Adrenal gland (tissue), 12 donors: Measurements from ENCODE around the gene MORN1. TPM values are rescaled to one million over a fixed set of nuclear protein-coding genes. Genes with fewer than 3 reads are reported as not detected.

Source experiments
- DNase-seq, 7 donors: peaks; one replicate each; pipeline ENCODE4 v3.0.0-alpha.2; 2019 to 2020
- H3K27ac ChIP-seq, 5 donors: fragments of 200-600 bp; sonication (generic) in 4 of 5; 1 replicate in 3 of 5; 2 replicates in 2 of 5; pipeline versions ENCODE4 v1.5.1 to v1.8.0; 2016 to 2020; ENCODE audit warnings: mild to moderate bottlenecking in 1 of 5
- H3K27me3 ChIP-seq: fragments of 200-600 bp; 2 replicates; pipeline ENCODE4 v1.8.0; 2021
- H3K36me3 ChIP-seq, 2 donors: fragments of 200-600 bp; replicated peaks in 1 of 2; 1 replicate in 1 of 2; 2 replicates in 1 of 2; pipeline versions ENCODE4 v1.5.1 to v1.8.0; 2018 to 2022
- H3K4me1 ChIP-seq, 2 donors: fragments of 200-600 bp; replicated peaks in 1 of 2; 1 replicate in 1 of 2; 2 replicates in 1 of 2; pipeline versions ENCODE4 v1.5.1 to v1.8.0; 2018 to 2021
- H3K4me3 ChIP-seq, 4 donors: fragments of 200-600 bp; sonication (generic) in 3 of 4; one replicate each; pipeline ENCODE4 v1.5.1; 2016 to 2018
- H3K9me3 ChIP-seq, 3 donors: fragments of 200-600 bp; sonication (generic) in 1 of 3; replicated peaks in 1 of 3; 1 replicate in 2 of 3; 2 replicates in 1 of 3; pipeline versions ENCODE4 v1.5.1 to v1.8.0; 2016 to 2021
- POLR2A ChIP-seq, 2 donors: fragments of 450-650 bp; IDR thresholded peaks; one replicate each; pipeline ENCODE4 v1.6.1; 2017; ENCODE audit warnings: antibody characterized with exemption in 2 of 2, mild to moderate bottlenecking in 2 of 2, moderate library complexity in 1 of 2
- WGBS, 4 donors: extraction: QIAGEN DNeasy Blood & Tissue Kit in 2 of 4; methylation state at CpG; one replicate each; pipeline versions ENCODE4 v1.1.5 to v1.1.7; 2013 to 2017; 5-methylcytosine and 5-hydroxymethylcytosine counted together
- intact Hi-C, 2 donors: fragments of 100-400 bp; cut with DNase I; formaldehyde crosslinking; loops; one replicate each; pipeline versions ENCODE4 v1.14.1 to v1.15.0; 2022 to 2023
- polyA plus RNA-seq, 3 donors: library from polyadenylated mRNA; stranded (reverse); fragments of 200-250 nt in 2 of 3; fragments of 350-450 nt in 1 of 3; fragmentation: Illumina TruSeq in 1 of 3; extraction: RNeasy Lipid Tissue Mini Kit (QIAGEN cat#74804) in 1 of 3; gene quantifications; one replicate each; pipeline ENCODE4 v1.2.3, GENCODE V29; 2013 to 2014
- total RNA-seq, 9 donors: library from RNA; depleted of rRNA in 4 of 9; stranded (reverse); fragments of >200 nt in 4 of 9; fragments of 120-200 nt in 1 of 9; fragmentation: NEBNext Ultra II Directional in 1 of 9; extraction: Animal tissue kit (Norgen Biotek cat#: 25700) in 1 of 9; gene quantifications; one replicate each; pipeline versions ENCODE4 v1.1.0 to v1.2.4, GENCODE V29; 2013 to 2023
- TF ChIP-seq, protein P1 (sequence below), 6 experiments: fragments of 450-650 bp in 4 of 6; fragments of 200-600 bp in 2 of 6; sonication (generic) in 1 of 6; IDR thresholded peaks; 1 replicate in 5 of 6; 2 replicates in 1 of 6; pipeline versions ENCODE4 v1.5.1 to v1.8.0; 2016 to 2021; ENCODE audit warnings: antibody characterized with exemption in 6 of 6, mild to moderate bottlenecking in 2 of 6, moderate library complexity in 1 of 6
- donor health status: healthy with polysubstance abuse.
- donor health status: Bipolar disorder and iron deficiency.
- donor health status: DM: yes; HTN: yes; CAD: no.
- donor health status: DM: no; HTN: no; CAD: no.
- donor health status: DM: no; HTN: no; CAD: no.
- donor health status: DM: yes; HTN: yes; CAD: no.

The MORN1 gene
- total and polyA plus RNA-seq, 12 donors, result 1.8 to 14.1 (median 8.7) TPM

GRCh38 chr1:2326524-2326923 is 64.8 kb downstream of the MORN1 start:
- no peak overlapping the region for H3K4me3 ChIP-seq
- peaks cover 10% of the 10 kb centered on the region for H3K27me3 ChIP-seq
- intact Hi-C loops, result no loop called here
- no peak overlapping the region for H3K27ac ChIP-seq
- peaks cover 0 to 12% of the 10 kb centered on the region in 2 donors for H3K4me1 ChIP-seq
- DNase-seq, result peak in 1 of 7 donors; percentile 69
- H3K9me3 ChIP-seq, result no peaks in the 10 kb centered on the region
- TF ChIP-seq, protein P1, sequence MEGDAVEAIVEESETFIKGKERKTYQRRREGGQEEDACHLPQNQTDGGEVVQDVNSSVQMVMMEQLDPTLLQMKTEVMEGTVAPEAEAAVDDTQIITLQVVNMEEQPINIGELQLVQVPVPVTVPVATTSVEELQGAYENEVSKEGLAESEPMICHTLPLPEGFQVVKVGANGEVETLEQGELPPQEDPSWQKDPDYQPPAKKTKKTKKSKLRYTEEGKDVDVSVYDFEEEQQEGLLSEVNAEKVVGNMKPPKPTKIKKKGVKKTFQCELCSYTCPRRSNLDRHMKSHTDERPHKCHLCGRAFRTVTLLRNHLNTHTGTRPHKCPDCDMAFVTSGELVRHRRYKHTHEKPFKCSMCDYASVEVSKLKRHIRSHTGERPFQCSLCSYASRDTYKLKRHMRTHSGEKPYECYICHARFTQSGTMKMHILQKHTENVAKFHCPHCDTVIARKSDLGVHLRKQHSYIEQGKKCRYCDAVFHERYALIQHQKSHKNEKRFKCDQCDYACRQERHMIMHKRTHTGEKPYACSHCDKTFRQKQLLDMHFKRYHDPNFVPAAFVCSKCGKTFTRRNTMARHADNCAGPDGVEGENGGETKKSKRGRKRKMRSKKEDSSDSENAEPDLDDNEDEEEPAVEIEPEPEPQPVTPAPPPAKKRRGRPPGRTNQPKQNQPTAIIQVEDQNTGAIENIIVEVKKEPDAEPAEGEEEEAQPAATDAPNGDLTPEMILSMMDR (IDR thresholded peaks at IDR 0.05), result no peak
- TF ChIP-seq POLR2A (IDR thresholded peaks at IDR 0.05), result no peak
- 72 to 91% (median 81%) methylated on average over 3 to 21 of the region's 21 CpGs for WGBS, 4 donors
- H3K36me3 ChIP-seq, result no peaks in the 10 kb centered on the region

DNA sequence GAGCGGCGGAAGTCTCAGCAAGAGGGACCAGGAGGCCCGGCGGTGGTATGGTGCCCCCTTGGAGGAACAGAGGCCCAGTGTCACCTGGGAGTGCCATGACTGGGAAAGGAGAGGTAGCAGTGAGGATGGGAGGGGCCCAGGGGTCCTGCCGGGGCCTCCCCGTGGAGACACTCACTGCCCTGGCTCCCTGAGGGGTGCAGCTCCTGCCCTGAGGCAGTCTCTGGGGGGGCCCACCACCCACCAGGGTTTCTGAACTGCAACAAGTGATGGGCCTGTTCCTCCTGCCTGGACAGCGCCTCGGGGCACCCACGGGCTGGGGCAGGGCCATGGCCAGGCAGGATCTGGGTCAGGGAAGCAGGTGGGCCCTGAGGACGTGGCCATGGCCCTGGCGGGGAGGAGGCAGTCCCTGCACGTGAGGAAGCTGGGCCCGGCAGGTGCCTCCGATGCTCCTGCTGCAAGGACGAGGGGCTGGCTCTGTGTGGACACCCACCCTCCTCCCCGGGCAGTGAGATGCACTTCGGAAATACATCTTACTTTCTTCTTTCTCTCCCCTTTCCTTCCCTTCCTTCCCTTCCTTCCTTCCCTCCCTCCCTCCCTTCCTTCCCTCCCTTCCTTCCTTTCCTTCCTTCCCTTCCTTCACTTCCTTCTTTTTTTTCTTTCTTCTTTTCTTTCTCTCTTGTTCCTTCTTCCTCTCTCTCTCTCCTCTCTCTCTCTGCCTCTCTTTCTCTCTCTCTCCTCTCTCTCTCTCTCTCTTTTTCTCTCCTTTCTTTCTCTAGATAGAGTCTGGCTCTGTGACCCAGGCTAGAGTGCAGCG is 66.6 kb downstream of the MORN1 start:
- Histone ChIP-seq H3K36me3 (no peaks in the 10 kb centered on the region), H3K4me1 (peaks cover 0 to 12% of the 10 kb centered on the region in 2 donors), H3K4me3 (no peak overlapping the region), H3K9me3 (no peaks in the 10 kb centered on the region), H3K27me3 (peaks cover 10% of the 10 kb centered on the region), H3K27ac (no peak overlapping the region)
- WGBS, 4 donors, result 78 to 93% (median 84%) methylated on average over 9 to 18 of the region's 18 CpGs
- TF ChIP-seq, protein P1 (IDR thresholded peaks at IDR 0.05), result no peak
- no peak for TF ChIP-seq POLR2A (IDR thresholded peaks at IDR 0.05)
- DNase-seq, result no peak
- intact Hi-C loops, result no loop called here

DNA sequence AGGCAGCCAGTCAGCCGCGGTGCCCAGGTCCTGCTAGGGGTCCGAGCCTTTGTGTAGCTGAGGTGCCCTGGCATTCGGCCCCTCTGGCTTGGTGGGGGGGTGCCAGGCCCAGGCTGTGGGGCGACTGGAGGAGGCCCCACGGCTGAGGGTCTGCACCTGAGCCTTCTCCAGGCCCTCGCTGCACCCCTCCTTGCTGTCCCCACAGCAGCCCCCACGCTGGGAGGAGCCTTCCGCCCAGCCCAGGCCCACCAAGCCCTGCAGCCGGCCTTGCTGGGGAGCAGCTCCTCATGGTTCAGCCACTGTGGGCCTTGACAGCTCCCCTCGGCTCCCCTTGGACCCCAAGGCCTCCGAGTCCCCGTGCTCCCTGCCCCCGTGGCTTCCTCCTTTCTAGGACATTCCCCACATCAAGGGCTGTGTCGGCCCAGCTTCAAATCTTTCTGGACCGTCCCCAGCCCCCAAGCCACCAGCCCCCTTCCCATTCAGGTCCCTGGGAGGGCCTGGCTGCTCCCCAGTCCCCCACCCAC is 67.8 kb downstream of the MORN1 start:
- 72 to 88% (median 77%) methylated on average over 8 to 16 of the region's 16 CpGs for WGBS, 4 donors
- Histone ChIP-seq H3K4me3 (no peak overlapping the region), H3K36me3 (no peaks in the 10 kb centered on the region), H3K4me1 (peaks cover 0 to 12% of the 10 kb centered on the region in 2 donors), H3K27me3 (peaks cover 10% of the 10 kb centered on the region), H3K27ac (no peak overlapping the region), H3K9me3 (no peaks in the 10 kb centered on the region)
- TF ChIP-seq, protein P1 (IDR thresholded peaks at IDR 0.05), result no peak
- DNase-seq, result no peak
- intact Hi-C loops, result no loop called here

DNA sequence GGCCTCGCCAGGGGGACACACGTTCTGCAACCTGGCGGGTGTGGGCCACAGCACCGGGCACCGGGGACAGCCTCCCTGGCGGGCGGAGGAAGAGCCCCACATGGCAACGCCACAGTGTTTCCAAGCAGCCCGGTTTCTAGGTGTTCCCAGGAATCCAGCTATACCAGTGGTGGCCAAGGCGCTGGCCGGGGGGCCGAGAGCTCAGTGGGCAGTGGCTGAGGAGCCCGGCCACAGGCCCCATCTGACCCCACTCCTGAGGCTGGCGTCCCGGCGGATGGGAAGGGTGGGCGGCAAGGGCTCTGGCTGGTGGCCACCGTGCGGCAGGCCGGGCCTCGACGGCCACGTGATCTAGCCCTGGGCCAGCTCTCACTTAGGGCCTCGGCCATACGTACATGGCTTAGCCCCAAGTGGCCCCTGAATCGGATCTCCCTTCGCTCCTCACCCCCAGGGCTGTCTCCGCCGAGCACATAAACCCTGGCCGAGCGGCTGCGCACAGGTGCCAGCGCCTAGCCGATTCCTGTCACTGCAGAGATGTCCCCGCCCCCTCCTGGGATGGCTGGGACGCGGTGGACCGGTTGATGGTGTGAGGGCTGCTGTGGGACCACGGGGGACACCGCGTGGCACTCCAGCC is 68.7 kb downstream of the MORN1 start:
- Histone ChIP-seq H3K36me3 (no peaks in the 10 kb centered on the region), H3K4me1 (peaks cover 0 to 12% of the 10 kb centered on the region in 2 donors), H3K9me3 (no peaks in the 10 kb centered on the region), H3K4me3 (no peak overlapping the region), H3K27me3 (peaks cover 10% of the 10 kb centered on the region), H3K27ac (peak overlapping the region in 2 of 5 donors; percentile 34 to 80)
- 71 to 85% (median 80%) methylated on average over 9 to 41 of the region's 41 CpGs for WGBS, 4 donors
- intact Hi-C loops, result no loop called here
- DNase-seq, result no peak
- TF ChIP-seq, protein P1 (IDR thresholded peaks at IDR 0.05), result no peak
